ENCODE results near the gene ERICH2.

Gene ERICH2

DNA sequence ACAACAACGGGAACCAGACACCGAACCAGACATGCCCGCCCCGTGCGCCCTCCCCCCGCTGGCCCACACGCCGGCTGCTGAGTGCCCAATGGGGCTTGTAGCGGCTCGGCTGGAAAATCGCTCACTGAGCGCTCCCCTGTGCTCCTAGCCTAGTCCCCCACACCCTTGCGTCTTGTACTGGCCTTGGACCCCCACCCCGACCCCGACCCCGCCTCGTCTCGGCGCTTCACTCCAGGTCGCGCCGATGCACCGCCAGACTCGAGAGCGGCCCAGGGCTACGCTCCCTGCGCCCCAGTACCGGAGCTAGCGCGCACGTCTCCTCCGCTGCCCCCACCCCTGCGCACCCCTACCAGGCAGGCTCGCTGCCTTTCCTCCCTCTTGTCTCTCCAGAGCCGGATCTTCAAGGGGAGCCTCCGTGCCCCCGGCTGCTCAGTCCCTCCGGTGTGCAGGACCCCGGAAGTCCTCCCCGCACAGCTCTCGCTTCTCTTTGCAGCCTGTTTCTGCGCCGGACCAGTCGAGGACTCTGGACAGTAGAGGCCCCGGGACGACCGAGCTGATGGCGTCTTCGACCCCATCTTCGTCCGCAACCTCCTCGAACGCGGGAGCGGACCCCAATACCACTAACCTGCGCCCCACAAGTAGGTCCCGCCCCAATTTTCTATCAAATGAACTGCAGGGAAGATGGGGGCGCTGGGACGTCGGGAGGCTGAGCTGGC, 48.0 kb downstream of the ERICH2 start:
- DNase-seq = no peak

DNA sequence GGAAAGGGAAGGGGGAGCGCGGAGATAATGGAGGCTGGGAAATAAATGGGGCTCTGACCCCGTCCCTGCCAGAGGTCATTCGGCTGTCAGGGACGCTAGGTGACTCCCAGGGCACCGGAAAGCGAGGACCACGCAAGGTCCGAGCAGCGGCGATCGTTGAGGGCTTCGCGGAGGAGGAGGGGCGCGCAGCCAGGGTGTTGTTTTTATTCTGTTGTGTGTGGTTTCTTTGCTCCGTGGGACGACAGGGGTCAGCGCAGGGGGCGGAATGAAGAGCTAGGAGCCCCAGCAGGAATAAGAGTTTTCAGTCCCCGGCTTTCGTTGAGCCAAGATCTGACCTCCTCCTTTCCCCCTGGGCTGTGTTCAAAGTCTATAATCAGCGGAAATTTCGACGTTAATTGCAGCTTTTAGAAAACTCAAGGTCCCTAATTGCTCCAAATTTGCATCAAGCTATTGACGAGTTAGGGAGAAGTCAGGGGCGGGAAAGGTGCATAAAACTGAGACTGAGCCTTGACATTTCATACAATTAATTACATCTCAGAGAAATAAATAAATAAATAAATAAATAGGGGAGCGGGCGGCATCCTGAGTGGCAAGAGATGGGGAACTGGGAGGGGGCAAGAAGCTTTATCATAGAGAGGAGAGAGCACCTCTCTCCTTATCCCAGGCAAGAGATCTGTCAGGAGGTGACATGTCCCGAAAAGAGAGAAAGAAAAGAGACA, 48.7 kb downstream of the ERICH2 start:
- no peak for DNase-seq

DNA sequence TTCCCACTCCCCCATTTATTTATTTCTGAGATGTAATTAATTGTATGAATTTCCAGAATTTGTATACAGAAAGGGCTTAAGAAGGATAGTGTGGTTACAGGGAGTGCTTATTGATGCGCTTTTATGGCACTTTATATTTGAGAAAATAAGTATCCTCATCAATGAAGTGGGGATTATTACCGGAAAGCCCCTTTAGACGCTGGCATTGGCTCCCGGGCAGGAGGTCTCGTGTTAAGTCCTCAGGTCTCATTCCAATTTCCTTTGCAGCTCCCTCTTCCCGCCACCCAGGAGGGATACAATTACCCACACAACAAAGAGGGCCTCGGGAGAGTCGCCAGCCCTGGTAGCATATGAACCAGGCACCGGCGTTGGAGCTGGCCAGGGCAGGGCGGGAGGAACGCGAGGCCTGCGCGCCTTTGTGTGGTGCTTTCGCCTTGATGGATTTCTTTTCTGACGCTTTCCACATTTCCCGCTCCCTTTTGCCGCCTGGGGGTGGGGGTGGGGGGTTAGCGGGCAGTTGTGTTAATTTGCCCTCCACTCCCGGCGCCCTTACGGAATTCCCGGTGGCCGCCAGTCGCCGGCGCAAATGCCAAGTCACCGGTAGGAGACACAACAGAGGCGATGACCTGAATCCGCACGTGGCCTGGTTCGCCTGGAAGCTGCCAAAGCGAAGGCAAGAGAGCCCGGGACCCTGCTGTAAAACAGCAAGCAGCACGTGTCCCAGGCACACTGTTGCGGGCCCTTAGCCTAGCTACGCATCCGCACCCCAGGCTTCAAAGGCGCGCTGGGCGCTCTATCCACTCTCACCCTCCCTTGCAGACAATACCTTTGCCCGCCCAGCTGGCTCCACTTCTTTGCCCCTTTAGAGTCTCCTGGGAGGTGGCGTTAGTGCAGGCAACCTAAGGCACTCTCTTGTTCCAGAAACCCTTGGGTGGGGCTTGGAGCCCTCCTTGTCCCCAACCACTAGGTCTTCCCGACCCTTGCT, 49.8 kb downstream of the ERICH2 start:
- DNase-seq = no peak

GRCh38 chr2:170820757-170821530, 50.8 kb downstream of the ERICH2 start:
- DNase-seq = no peak

- no peak for DNase-seq
These were observed 51.5 kb downstream of the ERICH2 start for GRCh38 chr2:170821531-170822289.

DNA sequence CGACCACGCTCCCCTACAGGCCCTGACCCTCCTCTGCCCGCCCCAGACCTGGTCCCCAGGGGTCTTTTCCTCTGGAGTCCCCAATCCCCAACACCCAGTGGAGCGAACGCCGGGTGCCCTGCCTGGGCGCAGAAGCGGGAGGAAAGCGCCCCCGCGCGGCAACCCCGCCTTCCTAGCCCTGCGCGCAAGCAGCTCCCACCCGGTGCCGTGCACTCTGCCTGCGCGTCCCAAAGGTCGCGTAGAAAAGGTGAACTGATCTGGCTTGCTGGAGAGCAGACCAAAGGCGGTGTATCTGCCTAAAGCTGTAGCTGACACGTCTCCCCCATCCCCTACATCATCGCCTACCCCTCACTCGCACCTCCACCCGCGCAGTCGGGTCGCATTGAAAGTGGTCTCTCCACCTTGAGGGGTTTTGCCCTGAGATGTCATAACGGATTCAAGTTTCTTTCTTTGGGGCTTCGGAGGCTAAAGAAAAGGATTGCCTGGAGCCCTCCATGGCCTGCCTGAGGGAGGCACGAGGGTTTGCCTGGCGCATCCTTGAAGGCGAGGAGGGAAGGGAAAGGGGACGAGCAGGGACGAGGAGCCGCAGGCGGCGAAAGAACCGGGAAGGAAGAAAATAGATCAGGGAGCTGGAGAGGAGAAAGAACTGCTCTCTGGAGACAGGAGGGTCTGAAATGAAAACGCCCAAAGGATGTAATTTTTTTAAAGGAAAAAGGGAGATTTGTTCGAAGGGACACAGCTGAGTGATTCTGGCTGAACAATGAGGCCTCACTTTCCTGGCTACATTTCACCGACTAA, 52.3 kb downstream of the ERICH2 start:
- no peak for DNase-seq

- no peak for DNase-seq
These were observed 53.1 kb downstream of the ERICH2 start for GRCh38 chr2:170823088-170823897.

- DNase-seq = no peak
These were observed 53.7 kb downstream of the ERICH2 start for GRCh38 chr2:170823898-170824215.

GRCh38 chr2:170824526-170825015, 54.4 kb downstream of the ERICH2 start:
- no peak for DNase-seq

DNA sequence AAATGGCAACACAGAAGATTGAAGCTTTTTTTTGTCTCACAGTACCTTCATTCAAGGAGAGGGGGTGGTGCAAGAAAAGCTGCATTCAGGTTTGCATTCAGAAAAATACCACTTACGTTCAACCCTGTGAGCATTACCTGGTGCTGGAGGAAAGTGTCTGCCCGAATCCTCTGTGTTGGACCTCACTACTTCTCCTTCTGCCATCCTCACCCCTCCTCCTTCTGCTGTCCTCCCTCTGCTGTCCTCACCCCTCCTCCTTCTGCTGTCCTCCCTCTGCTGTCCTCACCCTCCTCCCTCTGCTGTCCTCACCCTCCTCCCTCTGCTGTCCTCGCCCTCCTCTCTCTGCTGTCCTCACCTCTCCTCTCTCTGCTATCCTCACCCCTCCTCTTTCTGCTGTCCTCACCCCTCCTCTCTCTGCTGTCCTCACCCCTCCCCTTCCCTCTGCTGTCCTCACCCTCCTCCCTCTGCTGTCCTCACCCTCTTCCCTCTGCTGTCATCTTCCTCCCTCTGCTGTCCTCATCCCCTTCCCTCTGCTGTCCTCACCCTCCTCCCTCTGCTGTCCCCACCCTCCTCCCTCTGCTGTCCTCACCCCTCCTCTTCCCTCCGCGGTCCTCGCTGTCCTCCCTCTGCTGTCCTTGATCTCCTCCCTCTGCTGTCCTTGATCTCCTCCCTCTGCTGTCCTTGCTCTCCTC, 57.8 kb downstream of the ERICH2 start:
- no peak for DNase-seq

DNA sequence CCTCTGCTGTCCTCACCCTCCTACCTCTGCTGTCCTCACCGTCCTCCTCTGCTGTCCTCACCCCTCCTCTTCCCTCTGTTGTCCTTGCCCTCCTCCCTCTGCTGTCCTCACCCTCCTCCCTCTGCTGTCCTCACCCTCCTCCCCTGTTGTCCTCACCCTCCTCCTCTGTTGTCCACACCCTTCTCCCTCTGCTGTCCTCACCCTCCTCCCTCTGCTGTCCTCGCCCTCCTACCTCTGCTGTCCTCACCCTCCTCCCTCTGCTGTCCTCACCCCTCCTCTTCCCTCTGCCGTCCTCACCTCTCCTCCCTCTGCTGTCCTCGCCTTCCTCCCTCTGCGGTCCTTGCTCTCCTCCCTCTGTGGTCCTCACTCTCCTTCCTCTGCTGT, 58.3 kb downstream of the ERICH2 start:
- no peak for DNase-seq

DNA sequence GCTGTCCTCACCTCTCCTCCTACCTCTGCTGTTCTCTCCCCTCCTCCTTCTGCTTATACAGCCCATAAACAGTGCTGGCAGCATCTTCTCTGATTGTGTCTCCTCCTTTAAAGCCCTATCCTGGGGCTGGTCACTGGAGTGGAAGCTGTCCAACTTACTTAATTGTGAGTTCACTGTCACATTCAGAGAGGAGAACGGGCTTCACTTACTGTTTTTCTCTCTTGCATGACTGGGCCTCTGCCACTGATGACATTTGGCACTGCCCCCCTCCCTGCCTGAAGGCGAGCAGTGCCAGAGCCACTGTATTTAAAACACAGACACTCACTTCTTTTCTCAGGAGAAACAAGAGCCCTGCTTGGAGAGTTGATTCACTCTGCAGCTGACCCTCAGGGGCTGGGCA, 58.9 kb downstream of the ERICH2 start:
- DNase-seq = no peak

DNA sequence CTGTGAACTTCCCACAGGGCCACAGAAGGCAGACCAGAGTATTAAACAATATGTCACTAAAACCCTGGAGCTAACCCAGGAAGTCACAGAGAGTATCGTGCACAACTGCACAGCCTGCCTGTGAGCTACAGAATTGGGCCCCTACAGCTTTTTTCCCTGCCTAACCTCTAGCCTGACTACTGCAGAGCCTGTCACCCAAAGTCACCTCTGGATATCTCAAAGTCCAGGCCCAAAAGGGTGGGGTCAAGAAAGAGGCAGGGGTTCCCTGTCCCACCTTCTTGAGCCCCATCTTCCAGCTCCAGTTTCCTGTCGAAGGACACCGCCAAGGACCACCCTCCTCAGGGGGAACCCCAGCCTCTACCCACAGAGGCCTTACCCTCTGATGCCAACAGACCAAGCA, 60.0 kb downstream of the ERICH2 start:
- DNase-seq = no peak

DNA sequence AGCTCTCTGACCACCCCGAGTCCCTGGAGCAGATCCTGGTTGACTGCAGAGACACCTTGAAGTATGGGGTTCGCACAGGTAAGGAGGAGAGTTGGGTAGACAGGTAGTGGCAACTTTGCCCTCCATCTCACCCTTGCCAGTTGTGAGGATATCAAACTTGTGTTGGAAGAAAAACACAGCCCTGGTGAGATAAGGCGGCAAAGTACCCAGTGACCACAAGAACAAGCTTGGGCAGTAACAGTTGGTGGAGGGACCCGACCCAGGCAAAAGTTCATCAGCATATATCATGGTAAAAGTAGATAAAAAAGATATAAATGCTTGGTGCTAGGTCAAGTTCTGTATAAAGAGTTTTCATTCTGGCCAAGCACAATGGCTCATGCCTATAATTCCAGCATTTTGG, 60.9 kb downstream of the ERICH2 start:
- DNase-seq = no peak

GRCh38 chr2:170836027-170836426, 65.8 kb downstream of the ERICH2 start:
- no peak for DNase-seq

DNA sequence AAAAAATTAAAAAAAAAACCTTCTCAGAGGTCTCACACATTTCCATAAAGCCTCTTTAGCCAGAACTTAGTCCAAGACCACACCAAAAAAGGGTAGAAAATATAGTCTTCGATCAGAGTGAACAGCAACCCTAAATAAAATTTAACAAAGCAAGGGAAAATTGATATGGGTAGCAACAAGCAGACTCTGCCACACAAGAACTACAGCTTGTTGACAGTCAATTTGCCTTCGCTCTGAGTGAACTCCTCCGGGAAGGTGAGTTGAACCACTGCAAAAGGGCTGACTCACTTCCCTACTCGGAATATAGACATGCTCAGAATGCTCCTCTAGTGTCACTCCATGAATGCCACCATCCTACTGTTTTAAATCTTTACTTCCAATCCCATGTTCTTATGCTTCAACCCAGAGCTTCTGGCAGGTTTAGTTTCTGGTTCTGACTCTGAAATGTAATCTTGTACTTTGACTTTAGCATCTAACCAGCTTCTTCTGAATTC, 70.6 kb downstream of the ERICH2 start:
- no peak for DNase-seq

- DNase-seq = no peak
These were observed 72.6 kb downstream of the ERICH2 start for GRCh38 chr2:170842785-170843184.

- DNase-seq = no peak
These were observed 73.5 kb downstream of the ERICH2 start for GRCh38 chr2:170843656-170844055.

DNA sequence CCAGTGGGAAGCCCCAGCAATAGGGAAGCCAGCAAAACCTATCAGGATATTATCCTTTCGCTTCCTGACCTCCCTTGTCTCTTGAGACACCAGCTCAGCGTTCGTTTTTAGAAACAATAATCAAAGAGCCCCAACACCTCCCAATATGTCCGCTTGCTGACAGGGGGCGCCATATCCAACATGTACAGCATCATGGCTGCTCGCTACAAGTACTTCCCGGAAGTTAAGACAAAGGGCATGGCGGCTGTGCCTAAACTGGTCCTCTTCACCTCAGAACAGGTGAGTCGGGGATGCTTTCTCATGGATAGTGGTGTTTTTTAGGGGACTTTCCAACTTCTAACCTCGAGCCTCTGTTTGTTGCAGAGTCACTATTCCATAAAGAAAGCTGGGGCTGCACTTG, 75.2 kb downstream of the ERICH2 start:
- DNase-seq = no peak

All from NCI-H1092 (cell line).